ENCODE measurements around the gene AGTPBP1.

Gene AGTPBP1

GRCh38 chr9:85746309-85746708, 4.6 kb upstream of the AGTPBP1 start:
- H3K9ac ChIP-seq = no peak overlapping the region
- no peak overlapping the region for H2AFZ ChIP-seq (ENCODE audit: low read depth)
- no peaks in the 10 kb centered on the region for H3K27me3 ChIP-seq (ENCODE audit: insufficient read depth, low read depth)
- TF ChIP-seq CTCF (conservative IDR thresholded peaks at IDR 0.05; ENCODE audit: low read depth, low read length) = no peak
- H3K4me1 ChIP-seq (ENCODE audit: low read depth, poor library complexity, severe bottlenecking) = peaks cover 7% of the 10 kb centered on the region
- no peak overlapping the region for H3K27ac ChIP-seq
- no peaks in the 10 kb centered on the region for H3K36me3 ChIP-seq (ENCODE audit: insufficient read depth)
- no peak overlapping the region for H3K4me3 ChIP-seq (IDR thresholded peaks at IDR 0.05; ENCODE audit: insufficient read depth, low read depth, low read length)
- H3K79me2 ChIP-seq (ENCODE audit: insufficient read depth, low read depth) = no peaks in the 10 kb centered on the region
- H4K20me1 ChIP-seq (ENCODE audit: insufficient read depth) = no peaks in the 10 kb centered on the region
- H3K4me2 ChIP-seq = no peak overlapping the region

- H3K9ac ChIP-seq = no peak overlapping the region
- no peak for TF ChIP-seq CTCF (conservative IDR thresholded peaks at IDR 0.05; ENCODE audit: low read depth, low read length)
These were observed 3.4 kb upstream of the AGTPBP1 start for GRCh38 chr9:85745203-85745602.

GRCh38 chr9:85744480-85744879, 2.7 kb upstream of the AGTPBP1 start:
- Histone ChIP-seq H3K4me1 (ENCODE audit: low read depth, poor library complexity, severe bottlenecking) (peaks cover 18% of the 10 kb centered on the region), H3K9ac (no peak overlapping the region), H3K4me3 (IDR thresholded peaks at IDR 0.05; ENCODE audit: insufficient read depth, low read depth, low read length) (no peak overlapping the region), H3K4me2 (no peak overlapping the region), H3K27me3 (ENCODE audit: insufficient read depth, low read depth) (no peaks in the 10 kb centered on the region), H4K20me1 (ENCODE audit: insufficient read depth) (no peaks in the 10 kb centered on the region; the same call in 1 of the 2 replicates), H3K36me3 (ENCODE audit: insufficient read depth) (no peaks in the 10 kb centered on the region), H3K79me2 (ENCODE audit: insufficient read depth, low read depth) (peaks cover 13% of the 10 kb centered on the region), H3K27ac (no peak overlapping the region), H2AFZ (ENCODE audit: low read depth) (no peak overlapping the region)
- TF ChIP-seq CTCF (conservative IDR thresholded peaks at IDR 0.05; ENCODE audit: low read depth, low read length) = no peak

More at GRCh38 chr9:85745203-85745602, 3.4 kb upstream of the AGTPBP1 start:
- H3K36me3 ChIP-seq (ENCODE audit: insufficient read depth) = no peaks in the 10 kb centered on the region
- H4K20me1 ChIP-seq (ENCODE audit: insufficient read depth) = no peaks in the 10 kb centered on the region; the same call in 1 of the 2 replicates
- no peak overlapping the region for H3K4me2 ChIP-seq
- H3K27me3 ChIP-seq (ENCODE audit: insufficient read depth, low read depth) = no peaks in the 10 kb centered on the region
- peaks cover 11% of the 10 kb centered on the region for H3K4me1 ChIP-seq (ENCODE audit: low read depth, poor library complexity, severe bottlenecking)
- peaks cover 6% of the 10 kb centered on the region; the same call in 1 of the 2 replicates for H3K79me2 ChIP-seq (ENCODE audit: insufficient read depth, low read depth)
- no peak overlapping the region for H3K4me3 ChIP-seq (IDR thresholded peaks at IDR 0.05; ENCODE audit: insufficient read depth, low read depth, low read length)
- no peak overlapping the region for H2AFZ ChIP-seq (ENCODE audit: low read depth)
- no peak overlapping the region for H3K27ac ChIP-seq

GRCh38 chr9:85743275-85744128, 1.7 kb upstream of the AGTPBP1 start:
- Histone ChIP-seq H3K36me3 (ENCODE audit: insufficient read depth) (no peaks in the 10 kb centered on the region), H2AFZ (ENCODE audit: low read depth) (peak overlapping the region; percentile 89; the same call in 1 of the 2 replicates)
- TF ChIP-seq CTCF (conservative IDR thresholded peaks at IDR 0.05; ENCODE audit: low read depth, low read length) = no peak

More at GRCh38 chr9:85743275-85744128, 1.7 kb upstream of the AGTPBP1 start:
- H3K4me3 ChIP-seq (IDR thresholded peaks at IDR 0.05; ENCODE audit: insufficient read depth, low read depth, low read length) = no peak overlapping the region
- H3K27ac ChIP-seq = no peak overlapping the region
- H3K4me1 ChIP-seq (ENCODE audit: low read depth, poor library complexity, severe bottlenecking) = peaks cover 18% of the 10 kb centered on the region
- peak overlapping the region; percentile 60; the same call in 1 of the 2 replicates for H3K4me2 ChIP-seq
- peaks cover 23% of the 10 kb centered on the region for H3K79me2 ChIP-seq (ENCODE audit: insufficient read depth, low read depth)
- peaks cover under 1% of the 10 kb centered on the region; the same call in 1 of the 2 replicates for H4K20me1 ChIP-seq (ENCODE audit: insufficient read depth)
- H3K9ac ChIP-seq = no peak overlapping the region
- H3K27me3 ChIP-seq (ENCODE audit: insufficient read depth, low read depth) = no peaks in the 10 kb centered on the region
